B cell (primary cell): Measurements from ENCODE around the gene MIAT. TPM values are rescaled to one million over a fixed set of nuclear protein-coding genes. Genes with fewer than 3 reads are reported as not detected.

Experiments
- ATAC-seq: fragments of 200-7000 bp; cut with Tn5 transposase; one replicate; pipeline ENCODE4 v1.10.0; 2021; ENCODE audit warnings: low read depth, mild to moderate bottlenecking, moderate number of reproducible peaks, moderate library complexity
- CTCF ChIA-PET: fragments of 350-600 bp; sonication (Branson Sonifier 250); formaldehyde crosslinking; loops from one replicate; lab custom pipeline; 2021; ENCODE audit warnings: antibody characterized with exemption, inconsistent platforms; lab: Charles Lee
- POLR2A ChIA-PET: fragments of 350-600 bp; sonication (Branson Sonifier 250); formaldehyde crosslinking; loops from one replicate; lab custom pipeline; 2021; ENCODE audit warnings: antibody characterized with exemption; lab: Charles Lee
- DNase-seq: peaks from one replicate; pipeline ENCODE4 v3.0.0; 2013
- H2AFZ ChIP-seq: 2 replicates; pipeline ENCODE4 v1.6.1; 2012; ENCODE audit warnings: mild to moderate bottlenecking, low read depth, low read length; ENCODE audit not compliant: insufficient read depth, poor library complexity, severe bottlenecking
- H3K27ac ChIP-seq, 2 donors: 1 replicate in 1 of 2; 2 replicates in 1 of 2; pipeline ENCODE4 v1.5.1; 2012 to 2013; ENCODE audit warnings: low read length in 2 of 2, mild to moderate bottlenecking in 2 of 2, moderate library complexity in 1 of 2
- H3K27me3 ChIP-seq, 4 experiments: fragments of 200-600 bp in 1 of 4; sonication (generic) in 1 of 4; replicated peaks in 1 of 4; 1 replicate in 2 of 4; 2 replicates in 2 of 4; pipeline versions ENCODE4 v1.6.1 to v1.7.0; 2013 to 2016; ENCODE audit warnings: low read length in 3 of 4, mild to moderate bottlenecking in 2 of 4, mixed read lengths in 1 of 4, moderate library complexity in 1 of 4; ENCODE audit not compliant: insufficient read depth in 4 of 4, control insufficient read depth in 3 of 4; ENCODE audit errors: control extremely low read depth in 1 of 4
- H3K36me3 ChIP-seq, 2 experiments: replicated peaks in 1 of 2; 1 replicate in 1 of 2; 2 replicates in 1 of 2; pipeline versions ENCODE4 v1.6.1 to v1.7.1; 2013; ENCODE audit warnings: low read length in 1 of 2; ENCODE audit not compliant: insufficient read depth in 2 of 2, control insufficient read depth in 1 of 2; ENCODE audit errors: control extremely low read depth in 1 of 2, extremely low read depth in 1 of 2
- H3K4me1 ChIP-seq, 2 donors: fragments of 200-600 bp in 1 of 2; sonication (generic) in 1 of 2; 1 replicate in 1 of 2; 2 replicates in 1 of 2; pipeline versions ENCODE4 v1.5.1 to v1.6.1; 2013 to 2017; ENCODE audit warnings: low read length in 2 of 2; ENCODE audit not compliant: control insufficient read depth in 2 of 2, insufficient read depth in 2 of 2
- H3K4me2 ChIP-seq: replicated peaks from 2 replicates; pipeline ENCODE3; 2012; ENCODE audit warnings: mild to moderate bottlenecking, low read depth, low read length; ENCODE audit not compliant: poor library complexity, severe bottlenecking
- H3K4me3 ChIP-seq, 5 experiments: fragments of 200-600 bp in 1 of 5; sonication (generic) in 1 of 5; 1 replicate in 3 of 5; 2 replicates in 2 of 5; pipeline versions ENCODE4 v1.5.1 to v1.7.0; 2011 to 2016; ENCODE audit warnings: low read length in 4 of 5, mild to moderate bottlenecking in 4 of 5, low read depth in 2 of 5, control low read depth in 1 of 5, moderate library complexity in 1 of 5; ENCODE audit not compliant: insufficient read depth in 1 of 5; ENCODE audit errors: control extremely low read depth in 1 of 5, extremely low read depth in 1 of 5
- H3K79me2 ChIP-seq: fragments of 200-600 bp; sonication (generic); one replicate; pipeline ENCODE4 v1.6.0; 2016; ENCODE audit warnings: low read length; ENCODE audit not compliant: control insufficient read depth, insufficient read depth
- H3K9ac ChIP-seq: fragments of 200-600 bp; sonication (generic); 2 replicates; pipeline ENCODE4 v1.6.1; 2017; ENCODE audit warnings: mild to moderate bottlenecking, low read length, moderate library complexity
- H3K9me3 ChIP-seq, 3 donors: one replicate each; pipeline versions ENCODE4 v1.6.1 to v1.7.1; 2013; ENCODE audit warnings: low read length in 2 of 3; ENCODE audit not compliant: control insufficient read depth in 2 of 3, insufficient read depth in 1 of 3; ENCODE audit errors: control extremely low read depth in 1 of 3
- H4K20me1 ChIP-seq: 2 replicates; pipeline ENCODE4 v1.6.0; 2012; ENCODE audit warnings: mild to moderate bottlenecking, low read length; ENCODE audit not compliant: insufficient read depth, control insufficient read depth, poor library complexity, severe bottlenecking
- H3K27ac Mint-ChIP-seq: one replicate; pipeline ENCODE4 v1.8.0; 2021; ENCODE audit warnings: mixed read lengths
- H3K27me3 Mint-ChIP-seq: one replicate; pipeline ENCODE4 v1.8.0; 2021; ENCODE audit warnings: mixed read lengths
- H3K4me1 Mint-ChIP-seq: one replicate; pipeline ENCODE4 v1.8.0; 2021; ENCODE audit warnings: mixed read lengths
- H3K4me3 Mint-ChIP-seq: one replicate; pipeline ENCODE4 v1.8.0; 2021; ENCODE audit warnings: mixed read lengths
- H3K9me3 Mint-ChIP-seq: one replicate; pipeline ENCODE4 v1.8.0; 2022; ENCODE audit warnings: mixed read lengths; ENCODE audit not compliant: insufficient read depth
- CTCF ChIP-seq: fragments of 200-600 bp; IDR thresholded peaks from one replicate; pipeline ENCODE4 v1.8.0; 2022; ENCODE audit warnings: antibody characterized with exemption, mild to moderate bottlenecking
- EZH2 ChIP-seq: IDR thresholded peaks from 2 replicates; pipeline ENCODE4 v1.6.1; 2012; ENCODE audit warnings: borderline replicate concordance, low read depth, mild to moderate bottlenecking, moderate library complexity, low read length; ENCODE audit not compliant: insufficient read depth, poor library complexity, severe bottlenecking
- WGBS: methylation state at CpG from one replicate; pipeline ENCODE4 v1.1.5; 2013; ENCODE audit warnings: missing lambda C conversion rate; ENCODE audit not compliant: insufficient coverage; 5-methylcytosine and 5-hydroxymethylcytosine counted together
- intact Hi-C: fragments of 100-400 bp; cut with micrococcal nuclease; formaldehyde crosslinking; loops from one replicate; pipeline ENCODE4 v1.10.0; 2022
- polyA plus RNA-seq: library from polyadenylated mRNA; depleted of rRNA; stranded (reverse); fragments of >200 nt; gene quantifications from 2 replicates; pipeline ENCODE4 v1.2.3, GENCODE V29; 2012
- total RNA-seq, 2 donors: library from RNA; stranded (reverse); fragments of 120-200 nt in 1 of 2; gene quantifications; 1 replicate in 1 of 2; 2 replicates in 1 of 2; pipeline versions ENCODE4 v1.2.3 to v1.2.4, GENCODE V29; 2013 to 2022

Gene MIAT
- total and polyA plus RNA-seq, 2 donors (not counting 1 experiment from before 2014, with no cell fraction given): 14.8 to 18.4 TPM

- H3K9me3 Mint-ChIP-seq: no peaks in the 10 kb centered on the region
- Histone ChIP-seq H4K20me1 (no peaks in the 10 kb centered on the region), H3K79me2 (no peaks in the 10 kb centered on the region), H2AFZ (no peak overlapping the region), H3K4me3 (no peak overlapping the region), H3K27me3 (no peaks in the 10 kb centered on the region), H3K9ac (no peak overlapping the region), H3K4me2 (no peak overlapping the region), H3K4me1 (no peaks in the 10 kb centered on the region), H3K27ac (no peak overlapping the region), H3K9me3 (peaks cover 0 to 8% (median 0%) of the 10 kb centered on the region in 3 donors), H3K36me3 (no peaks in the 10 kb centered on the region)
- no peak for ATAC-seq
- intact Hi-C loops: no loop called here
- ChIA-PET CTCF (no interaction called here), POLR2A (no interaction called here)
- H3K27ac Mint-ChIP-seq: no peak overlapping the region
- WGBS: 100% methylated on average over 1 of the region's 2 CpGs
- H3K27me3 Mint-ChIP-seq: peaks cover 10% of the 10 kb centered on the region
- no peak for TF ChIP-seq CTCF
- no peak for TF ChIP-seq EZH2
- H3K4me3 Mint-ChIP-seq: no peak overlapping the region
- DNase-seq: no peak
- no peaks in the 10 kb centered on the region for H3K4me1 Mint-ChIP-seq
Observed at GRCh38 chr22:26635117-26635516, 22.3 kb upstream of the MIAT start.

- WGBS: 80% methylated on average over 1 of the region's 1 CpG
- POLR2A ChIA-PET: no interaction called here
- H2AFZ ChIP-seq: no peak overlapping the region
- Mint-ChIP-seq H3K4me3 (no peak overlapping the region), H3K4me1 (no peaks in the 10 kb centered on the region), H3K9me3 (no peaks in the 10 kb centered on the region), H3K27ac (no peak overlapping the region), H3K27me3 (peaks cover 10% of the 10 kb centered on the region)
- H3K36me3 ChIP-seq: no peaks in the 10 kb centered on the region
- no peaks in the 10 kb centered on the region for H3K4me1 ChIP-seq
- H3K4me3 ChIP-seq: no peak overlapping the region
- intact Hi-C loops: no loop called here
- no peak for TF ChIP-seq CTCF
- TF ChIP-seq EZH2: no peak
- ATAC-seq (no peak), DNase-seq (no peak)
- H3K27ac ChIP-seq: no peak overlapping the region
- H3K27me3 ChIP-seq: no peaks in the 10 kb centered on the region
- no peak overlapping the region for H3K4me2 ChIP-seq
- H4K20me1 ChIP-seq: no peaks in the 10 kb centered on the region
- H3K9ac ChIP-seq: no peak overlapping the region
- CTCF ChIA-PET: no interaction called here
- peaks cover 0 to under 1% (median 0%) of the 10 kb centered on the region in 3 donors for H3K9me3 ChIP-seq
- H3K79me2 ChIP-seq: no peaks in the 10 kb centered on the region
Observed at GRCh38 chr22:26636296-26636695, 21.1 kb upstream of the MIAT start.
